H4 (cell line): ENCODE data around the gene NDN. TPM values are rescaled to one million over a fixed set of nuclear protein-coding genes. Genes with fewer than 3 reads are reported as not detected.
"Not testable (repeated sequence)": the region's sequence is repeated elsewhere in the genome, so short reads cannot be mapped to it uniquely, and the experiment has no call there.

ENCODE experiments used
- DNase-seq: peaks from one replicate; pipeline ENCODE4 v3.0.0-alpha.2; 2015; ENCODE audit warnings: low spot score
- total RNA-seq: library from RNA; depleted of rRNA; stranded (reverse); fragments of >200 nt; shearing (Covaris generic); gene quantifications from 2 replicates; pipeline ENCODE4 v1.2.3, GENCODE V29; 2014; rRNA removed

The NDN gene
- 0.33 and 1.3 TPM in 2 replicates for total RNA-seq

- no peak for DNase-seq
Measured at GRCh38 chr15:23687143-23687470, at the start of gene NDN. Gene NDN, minus strand, starts transcription at chr15:23687305. Its CDS starts 88 bp downstream, at chr15:23687217.

- no peak for DNase-seq
Measured at GRCh38 chr15:23736033-23736673, 49.0 kb upstream of the NDN start.

GRCh38 chr15:23734862-23735261 is 47.8 kb upstream of the NDN start:
- DNase-seq, result no peak

GRCh38 chr15:23713874-23714656 is 27.0 kb upstream of the NDN start:
- DNase-seq, result not testable (repeated sequence)

GRCh38 chr15:23708332-23708731 is 21.2 kb upstream of the NDN start:
- no peak for DNase-seq

- no peak for DNase-seq
Measured at GRCh38 chr15:23695282-23695681, 8.2 kb upstream of the NDN start.

- no peak for DNase-seq
Measured at GRCh38 chr15:23694592-23694991, 7.5 kb upstream of the NDN start.

- no peak for DNase-seq
Measured at GRCh38 chr15:23690450-23690852, 3.3 kb upstream of the NDN start.

- no peak for DNase-seq
Measured at GRCh38 chr15:23690015-23690414, 2.9 kb upstream of the NDN start.

GRCh38 chr15:23686466-23687142 is 501 bp downstream of the NDN start:
- DNase-seq, result no peak

- DNase-seq, result no peak
Measured at GRCh38 chr15:23671481-23671880, 15.6 kb downstream of the NDN start.

- no peak for DNase-seq
Measured at GRCh38 chr15:23670970-23671369, 16.1 kb downstream of the NDN start.

- DNase-seq, result no peak
Measured at GRCh38 chr15:23663232-23663631, 23.9 kb downstream of the NDN start.

GRCh38 chr15:23648920-23649515 is 38.1 kb downstream of the NDN start:
- DNase-seq, result no peak

- no peak for DNase-seq
Measured at GRCh38 chr15:23647421-23648370, 39.4 kb downstream of the NDN start, which contains the start of gene MAGEL2. Gene MAGEL2, minus strand, starts transcription at chr15:23647867. Its CDS starts 125 bp downstream, at chr15:23647742.

GRCh38 chr15:23647001-23647295 is 40.2 kb downstream of the NDN start:
- DNase-seq, result no peak

- no peak for DNase-seq
Measured at GRCh38 chr15:23646165-23647000, 40.7 kb downstream of the NDN start.

- DNase-seq, result no peak
Measured at GRCh38 chr15:23645371-23646164, 41.5 kb downstream of the NDN start.

GRCh38 chr15:23644829-23645228 is 42.3 kb downstream of the NDN start:
- no peak for DNase-seq
